Measurements from ENCODE around the gene RAB39B.

GRCh38 chrX:155313766-155314165 lies 49.5 kb upstream of the RAB39B start:
- TF ChIP-seq CTCF (conservative IDR thresholded peaks at IDR 0.05; ENCODE audit: low read length) (no peak), EZH2phosphoT487 (IDR thresholded peaks at IDR 0.05; ENCODE audit: borderline replicate concordance, low read depth, low read length) (no peak)

Measured in OCI-LY7 (cell line).